Ecto neural progenitor cell (in vitro differentiated cells): ENCODE data around the gene HMGCR.

Source experiments
- DNase-seq: peaks from one replicate; pipeline ENCODE4 v3.0.0-alpha.2; 2018; ENCODE audit warnings: low spot score

Gene HMGCR

GRCh38 chr5:75340714-75341478 is 3.9 kb downstream of the HMGCR start:
- DNase-seq, result no peak

DNA sequence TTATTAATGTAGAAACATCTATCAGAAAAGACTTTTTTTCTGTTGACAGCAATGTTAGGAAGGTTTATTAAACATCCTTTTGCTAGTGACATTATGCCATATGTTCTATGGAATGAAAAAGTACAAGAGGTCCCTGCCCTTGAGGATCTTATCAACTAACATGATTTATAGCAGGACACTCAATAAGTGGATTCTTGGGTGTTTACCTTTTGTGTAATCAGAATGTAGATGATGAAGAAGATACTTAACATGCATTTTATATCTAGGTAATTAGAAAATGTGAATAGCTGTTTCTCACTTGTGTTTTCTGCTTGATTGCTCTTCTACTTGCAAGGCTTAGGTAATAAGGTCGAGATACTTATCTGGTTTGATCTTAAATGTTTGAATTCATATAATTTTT is 4.9 kb downstream of the HMGCR start:
- no peak for DNase-seq

DNA sequence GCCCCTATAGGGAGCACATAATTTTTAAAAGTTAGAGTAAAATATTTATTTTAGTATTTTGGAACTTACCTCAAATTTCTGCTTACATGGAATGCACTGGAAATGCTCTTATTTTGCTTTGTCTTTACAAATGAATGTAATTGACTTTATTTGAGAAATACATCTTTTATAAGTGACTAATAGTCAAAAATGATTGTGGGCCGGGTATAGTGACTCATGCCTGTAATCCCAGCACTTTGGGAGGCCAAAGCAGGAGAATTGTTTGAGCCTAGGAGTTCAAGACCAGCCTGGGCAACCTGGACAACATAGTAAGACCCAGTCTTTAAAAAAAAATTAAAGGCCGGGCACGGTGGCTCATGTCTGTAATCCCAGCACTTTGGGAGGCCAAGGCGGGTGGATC is 5.8 kb downstream of the HMGCR start:
- DNase-seq, result no peak

DNA sequence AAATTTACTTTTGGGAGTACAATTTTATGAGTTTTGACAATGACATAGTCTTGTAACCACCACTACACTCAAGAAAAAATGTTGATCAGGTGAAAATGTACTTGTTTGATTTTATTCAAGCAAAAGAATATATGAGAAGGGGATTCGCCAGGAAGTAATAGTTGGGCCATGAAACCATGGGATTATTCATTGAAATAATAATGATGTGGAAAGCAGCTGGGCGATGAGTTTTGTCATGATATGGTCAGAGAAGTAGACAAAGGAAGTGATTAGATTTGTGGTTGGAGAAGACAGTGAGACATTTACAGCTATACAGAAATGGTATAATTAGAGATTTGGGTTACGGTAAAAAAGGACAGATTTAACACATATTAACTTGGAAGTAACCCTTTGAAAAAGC is 11.2 kb downstream of the HMGCR start:
- DNase-seq, result no peak

- DNase-seq, result no peak
Measured at GRCh38 chr5:75349663-75350062, 12.6 kb downstream of the HMGCR start.

DNA sequence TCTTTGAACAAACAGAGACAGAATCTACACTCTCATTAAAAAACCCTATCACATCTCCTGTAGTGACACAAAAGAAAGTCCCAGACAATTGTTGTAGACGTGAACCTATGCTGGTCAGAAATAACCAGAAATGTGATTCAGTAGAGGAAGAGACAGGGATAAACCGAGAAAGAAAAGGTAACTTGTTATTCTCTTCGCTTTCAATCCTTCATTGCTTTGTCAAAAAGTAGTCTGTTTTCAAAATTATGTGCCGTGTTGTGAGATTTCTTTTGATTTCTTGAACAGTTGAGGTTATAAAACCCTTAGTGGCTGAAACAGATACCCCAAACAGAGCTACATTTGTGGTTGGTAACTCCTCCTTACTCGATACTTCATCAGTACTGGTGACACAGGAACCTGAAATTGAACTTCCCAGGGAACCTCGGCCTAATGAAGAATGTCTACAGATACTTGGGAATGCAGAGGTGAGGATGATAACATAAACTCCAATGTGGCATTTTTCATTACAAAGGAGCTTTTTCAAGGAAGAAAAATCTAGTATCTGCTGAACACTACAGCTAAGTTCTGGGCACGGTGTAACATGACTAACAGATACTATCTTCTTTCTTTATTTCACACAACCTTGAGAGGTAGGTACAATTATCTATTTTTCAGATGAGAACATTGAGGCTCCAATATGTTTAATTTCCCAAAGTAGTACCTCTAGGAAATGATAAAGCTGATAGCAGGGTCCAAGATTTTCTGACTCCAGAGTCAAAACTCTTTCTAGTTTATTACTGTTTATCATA is 14.3 kb downstream of the HMGCR start:
- DNase-seq, result no peak

GRCh38 chr5:75355236-75355635 is 18.2 kb downstream of the HMGCR start:
- no peak for DNase-seq

DNA sequence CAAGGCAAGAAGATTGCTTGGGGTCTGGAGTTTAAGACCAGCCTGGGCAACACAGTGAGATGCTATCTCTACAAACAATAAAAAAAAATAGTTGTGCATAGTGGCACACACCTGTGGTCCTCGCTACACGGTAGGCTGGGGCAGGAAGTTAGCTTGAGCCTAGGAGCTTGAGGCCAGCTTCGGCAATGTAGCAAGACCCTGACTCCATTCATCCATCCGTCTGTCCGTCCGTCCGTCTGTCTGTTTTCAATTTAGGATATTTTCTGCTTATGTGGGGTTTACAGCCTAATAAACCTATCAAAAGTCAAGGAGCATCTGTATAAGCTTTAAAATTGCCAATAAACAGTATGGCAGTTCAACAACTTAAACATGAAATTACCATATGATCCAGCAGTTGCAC is 19.7 kb downstream of the HMGCR start:
- DNase-seq, result no peak

DNA sequence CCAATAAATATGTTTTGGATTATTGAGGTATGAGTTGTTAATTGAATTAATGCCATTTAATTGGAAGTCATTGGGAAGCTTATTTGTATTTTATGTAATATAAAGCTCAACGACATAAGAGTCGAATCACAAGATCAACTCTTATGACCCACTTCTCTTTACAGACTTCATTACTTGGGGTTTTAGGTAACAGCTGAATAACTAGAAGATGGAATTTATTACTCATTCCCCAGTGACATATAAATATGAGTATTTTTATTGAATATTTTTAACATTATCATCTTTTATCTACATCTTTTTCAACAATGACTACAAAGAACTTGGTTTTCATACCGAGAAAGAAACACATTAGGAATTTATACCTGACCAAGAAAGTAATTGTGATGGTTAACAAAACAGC is 21.1 kb downstream of the HMGCR start:
- no peak for DNase-seq

DNA sequence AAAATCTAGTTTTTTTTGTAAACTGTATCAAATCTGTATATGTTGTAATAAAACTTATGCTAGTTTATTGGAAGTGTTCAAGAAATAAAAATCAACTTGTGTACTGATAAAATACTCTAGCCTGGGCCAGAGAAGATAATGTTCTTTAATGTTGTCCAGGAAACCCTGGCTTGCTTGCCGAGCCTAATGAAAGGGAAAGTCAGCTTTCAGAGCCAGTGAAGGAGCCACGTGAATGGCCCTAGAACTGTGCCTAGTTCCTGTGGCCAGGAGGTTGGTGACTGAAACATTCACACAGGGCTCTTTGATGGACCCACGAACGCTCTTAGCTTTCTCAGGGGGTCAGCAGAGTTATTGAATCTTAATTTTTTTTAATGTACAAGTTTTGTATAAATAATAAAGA is 24.3 kb downstream of the HMGCR start:
- DNase-seq, result no peak

GRCh38 chr5:75362474-75362975 is 25.5 kb downstream of the HMGCR start:
- DNase-seq, result no peak

GRCh38 chr5:75363111-75363510 is 26.1 kb downstream of the HMGCR start:
- no peak for DNase-seq

DNA sequence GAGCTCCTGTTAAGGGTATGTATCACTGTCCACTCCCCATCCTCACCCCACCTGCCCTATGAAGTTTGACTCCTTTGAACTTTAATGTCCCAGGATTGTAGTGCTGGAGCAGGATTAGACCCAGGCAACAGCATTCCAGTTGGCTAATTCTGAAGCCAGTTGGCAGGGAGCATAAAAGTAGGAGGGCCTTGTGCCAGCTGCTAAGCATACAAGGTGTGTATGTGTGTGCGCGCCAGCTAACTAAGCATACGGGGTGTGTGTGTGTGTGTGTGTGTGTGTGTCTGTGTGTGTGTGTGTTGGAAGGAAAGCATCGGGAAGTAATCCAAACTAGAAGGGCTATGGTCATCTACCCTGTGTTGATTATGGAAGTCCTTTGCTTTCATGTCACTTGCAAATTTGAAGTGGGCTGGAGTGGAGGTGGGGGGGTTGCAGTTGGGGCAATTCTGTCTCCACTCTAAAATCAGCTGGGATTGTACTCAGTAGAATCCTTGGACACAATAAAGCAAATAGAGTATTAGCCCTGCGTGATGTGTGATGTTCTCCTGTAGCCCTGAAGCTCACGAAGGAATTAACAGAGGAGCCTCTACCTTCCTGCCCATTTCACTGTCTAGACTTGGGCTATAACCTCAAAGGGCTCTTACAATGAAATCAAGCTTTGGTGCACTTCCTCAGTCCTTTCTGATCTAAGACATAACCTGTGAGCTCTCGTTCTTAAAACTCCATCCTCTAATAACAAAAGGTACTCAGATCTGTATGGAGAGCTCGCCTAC is 26.9 kb downstream of the HMGCR start:
- DNase-seq, result no peak

- no peak for DNase-seq
Measured at GRCh38 chr5:75364571-75365280, 27.7 kb downstream of the HMGCR start.

DNA sequence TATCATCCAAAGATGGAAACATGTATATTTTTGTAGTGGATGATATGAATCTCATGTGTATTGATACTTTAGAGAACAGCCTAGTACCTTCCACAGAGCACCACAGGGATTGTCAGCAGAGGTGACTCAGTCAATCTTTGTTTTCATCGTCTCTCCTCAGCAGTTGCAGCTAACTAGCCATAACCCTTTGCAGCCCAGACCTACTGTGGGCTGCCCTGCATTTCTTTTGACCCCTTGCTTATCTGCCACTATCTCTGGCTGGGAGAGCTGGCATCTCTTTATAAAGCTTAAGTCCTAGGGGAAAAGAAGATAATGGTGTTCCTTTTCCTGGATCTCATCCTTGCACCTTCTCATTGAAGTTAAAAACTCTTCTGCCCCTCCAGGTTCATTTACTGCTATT is 28.7 kb downstream of the HMGCR start:
- DNase-seq, result no peak

GRCh38 chr5:75366787-75367186 is 29.8 kb downstream of the HMGCR start:
- no peak for DNase-seq

DNA sequence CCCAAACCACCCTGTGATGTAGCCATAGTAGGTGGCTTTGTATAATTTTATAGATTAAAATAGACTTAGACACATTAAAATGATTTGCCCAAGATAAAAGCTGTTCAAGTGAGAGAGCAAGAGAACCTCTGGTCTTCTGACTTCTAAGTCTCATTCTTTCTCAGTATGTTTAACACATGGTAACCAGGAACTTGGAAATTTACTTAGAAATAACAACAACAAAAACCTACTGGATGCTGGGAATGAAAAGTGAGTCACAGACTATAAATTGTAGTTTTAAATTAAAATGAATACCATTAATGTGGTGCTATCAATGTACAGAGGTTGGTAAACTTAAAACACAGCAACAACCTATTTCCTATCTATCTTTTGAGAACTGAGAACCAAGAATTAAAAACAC is 30.4 kb downstream of the HMGCR start:
- no peak for DNase-seq

DNA sequence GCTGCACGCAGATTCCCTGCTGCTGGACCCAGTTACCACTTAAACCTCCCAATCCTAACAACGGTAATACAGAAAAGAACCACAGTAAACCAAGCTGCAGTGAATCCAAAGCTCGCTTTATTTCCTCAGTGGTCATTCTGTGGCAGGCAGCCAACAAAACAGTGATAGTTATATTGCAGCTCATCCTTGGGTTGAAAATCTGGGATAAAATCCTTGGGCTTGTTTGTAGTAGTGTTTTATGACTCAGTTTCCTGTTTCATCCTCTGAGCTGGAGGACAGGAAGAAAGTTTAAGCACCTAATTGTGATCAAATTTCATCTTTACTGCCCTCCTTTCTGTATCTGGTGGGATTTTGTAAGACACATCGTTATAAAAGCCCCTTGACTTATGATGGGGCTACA is 31.4 kb downstream of the HMGCR start:
- DNase-seq, result no peak

GRCh38 chr5:75373862-75374261 is 36.8 kb downstream of the HMGCR start:
- no peak for DNase-seq

DNA sequence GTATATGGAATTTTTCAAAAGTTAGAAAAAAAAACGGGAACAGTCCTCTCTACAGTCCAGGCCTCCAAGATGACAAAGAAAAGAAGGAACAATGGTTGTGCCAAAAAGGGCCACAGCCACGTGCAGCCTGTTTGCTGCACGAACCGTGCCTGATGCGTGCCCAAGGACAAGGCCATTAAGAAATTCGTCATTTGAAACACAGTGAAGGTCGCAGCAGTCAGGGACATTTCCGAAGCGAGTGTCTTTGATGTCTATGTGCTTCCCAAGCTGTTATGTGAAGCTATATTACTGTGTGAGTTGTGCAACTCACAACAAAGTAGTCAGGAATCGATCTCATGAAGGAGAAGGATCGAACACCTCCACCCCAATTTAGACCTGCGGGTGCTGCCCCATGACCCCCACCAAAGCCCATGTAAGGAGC is 37.4 kb downstream of the HMGCR start:
- DNase-seq, result no peak

DNA sequence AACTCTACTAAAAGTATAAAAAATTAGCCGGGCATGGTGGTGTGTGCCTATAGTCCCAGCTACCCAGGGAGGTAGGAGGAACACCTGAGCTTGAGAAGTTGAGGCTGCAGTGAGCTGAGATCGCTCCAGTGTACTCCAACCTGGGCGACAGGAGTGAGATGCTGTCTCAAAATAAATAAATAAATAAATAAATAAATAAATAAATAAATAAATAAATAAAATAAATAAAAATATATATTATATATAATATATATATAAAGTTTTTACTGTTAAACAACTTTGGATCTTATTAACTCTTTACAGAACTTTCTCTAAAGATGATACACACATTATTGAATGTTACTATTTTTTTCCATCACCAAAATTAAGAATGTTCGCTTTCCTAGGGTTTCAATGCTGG is 38.4 kb downstream of the HMGCR start:
- no peak for DNase-seq

DNA sequence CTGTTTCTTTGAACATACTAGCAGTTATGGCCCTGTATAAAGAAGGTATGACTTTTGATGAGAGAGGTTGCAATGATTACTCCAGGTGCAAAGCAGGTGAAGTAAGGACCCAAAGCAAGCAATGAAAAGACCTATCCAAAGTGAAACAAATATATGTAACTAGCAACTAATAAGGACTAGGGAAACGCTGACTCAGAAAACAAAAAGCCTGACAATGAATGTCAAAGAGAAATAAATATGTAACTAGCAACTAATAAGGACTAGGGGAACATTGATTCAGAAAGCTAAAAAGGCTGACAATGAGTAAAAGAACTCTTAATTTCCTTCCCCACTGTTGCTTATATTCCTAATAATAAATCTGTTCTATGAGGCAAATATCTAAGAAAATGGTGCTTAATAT is 43.1 kb downstream of the HMGCR start:
- DNase-seq, result no peak
